Naive B cell (primary cell): ENCODE measurements around the gene RBP5. TPM values are rescaled to one million over a fixed set of nuclear protein-coding genes. Genes with fewer than 3 reads are reported as not detected.

ENCODE experiments used
- ATAC-seq, 2 donors: fragments of 150-1000 bp; cut with Tn5 transposase; 2 replicates each; pipeline ENCODE4 v1.10.0; 2021; ENCODE audit warnings: low read depth in 2 of 2, mild to moderate bottlenecking in 2 of 2, moderate library complexity in 2 of 2
- DNase-seq: peaks from one replicate; pipeline ENCODE4 v3.0.0; 2022
- H3K27ac Mint-ChIP-seq, 6 donors: one replicate each; pipeline ENCODE4 v1.8.0; 2020 to 2022; ENCODE audit warnings: mild to moderate bottlenecking in 6 of 6, mixed read lengths in 6 of 6, moderate library complexity in 5 of 6, inconsistent platforms in 2 of 6
- H3K27me3 Mint-ChIP-seq, 3 donors: one replicate each; pipeline ENCODE4 v1.8.0; 2021 to 2022; ENCODE audit warnings: mixed read lengths in 3 of 3, mild to moderate bottlenecking in 1 of 3
- H3K36me3 Mint-ChIP-seq, 2 donors: one replicate each; pipeline ENCODE4 v1.8.0; 2020 to 2022; ENCODE audit warnings: mixed read lengths in 2 of 2, inconsistent platforms in 1 of 2, mild to moderate bottlenecking in 1 of 2
- H3K4me1 Mint-ChIP-seq, 3 donors: one replicate each; pipeline ENCODE4 v1.8.0; 2020 to 2022; ENCODE audit warnings: mixed read lengths in 3 of 3, inconsistent platforms in 1 of 3, mild to moderate bottlenecking in 1 of 3, moderate library complexity in 1 of 3
- H3K4me3 Mint-ChIP-seq, 8 donors: one replicate each; pipeline ENCODE4 v1.8.0; 2020 to 2022; ENCODE audit warnings: mild to moderate bottlenecking in 8 of 8, mixed read lengths in 8 of 8, moderate library complexity in 8 of 8, inconsistent platforms in 2 of 8
- H3K9me3 Mint-ChIP-seq, 7 donors: one replicate each; pipeline ENCODE4 v1.8.0; 2020 to 2022; ENCODE audit warnings: mixed read lengths in 7 of 7, mild to moderate bottlenecking in 5 of 7, inconsistent platforms in 2 of 7, moderate library complexity in 1 of 7
- polyA plus RNA-seq, 6 donors: library from polyadenylated mRNA; unstranded; fragments of 300-500 nt; fragmentation: Illumina TruSeq; gene quantifications; one replicate each; pipeline ENCODE4 v1.2.3, GENCODE V29; 2021; ENCODE audit warnings: low read depth in 6 of 6

The RBP5 gene
- polyA plus RNA-seq, 6 donors from 2014 or later, result 0.51 TPM; not detected in 5

DNA sequence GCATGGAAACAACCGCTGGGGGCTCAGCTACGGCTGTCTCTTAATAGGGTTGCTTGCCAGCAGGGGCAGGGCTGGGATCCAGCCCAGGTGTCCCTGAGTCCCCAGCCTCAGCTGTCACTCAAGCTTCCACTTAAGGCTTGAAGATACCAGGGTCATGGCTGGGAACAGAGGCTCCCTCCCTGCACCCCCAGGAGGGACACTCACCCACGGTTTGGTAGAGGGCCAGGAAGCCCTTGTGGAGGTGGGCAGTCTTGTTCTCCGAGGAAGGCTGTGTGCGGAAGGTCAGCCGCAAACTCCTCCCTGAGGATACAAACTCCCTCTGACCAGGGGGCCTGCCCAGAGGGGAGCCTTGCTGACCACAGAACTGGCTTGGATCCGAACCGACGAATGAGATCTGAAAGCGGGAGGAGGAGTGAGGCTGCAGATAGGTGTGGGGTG lies 27.0 kb downstream of the RBP5 start:
- no peaks in the 10 kb centered on the region for H3K27me3 Mint-ChIP-seq
- peaks cover 3 to 14% (median 7%) of the 10 kb centered on the region in 7 donors for H3K9me3 Mint-ChIP-seq
- no peak overlapping the region for H3K27ac Mint-ChIP-seq

GRCh38 chr12:7101047-7101693 lies 27.5 kb downstream of the RBP5 start:
- no peak for ATAC-seq
- Mint-ChIP-seq H3K9me3 (peaks cover 0 to 8% (median 3%) of the 10 kb centered on the region in 7 donors), H3K27me3 (no peaks in the 10 kb centered on the region), H3K4me1 (peaks cover 2 to 8% (median 8%) of the 10 kb centered on the region in 3 donors), H3K36me3 (peaks cover 13 to 17% of the 10 kb centered on the region in 2 donors), H3K4me3 (no peak overlapping the region), H3K27ac (peak overlapping the region in 1 of 6 donors; percentile 50)
- DNase-seq, result no peak

More for the DNA sequence above, 27.0 kb downstream of the RBP5 start:
- no peak for ATAC-seq
- H3K4me3 Mint-ChIP-seq, result no peak overlapping the region
- DNase-seq, result no peak
- peaks cover 2 to 10% (median 8%) of the 10 kb centered on the region in 3 donors for H3K4me1 Mint-ChIP-seq
- H3K36me3 Mint-ChIP-seq, result peaks cover 13 to 22% of the 10 kb centered on the region in 2 donors

- H3K36me3 Mint-ChIP-seq, result peaks cover 7 to 8% of the 10 kb centered on the region in 2 donors
- ATAC-seq, result no peak
- no peak overlapping the region for H3K4me3 Mint-ChIP-seq
- H3K27ac Mint-ChIP-seq, result no peak overlapping the region
- no peaks in the 10 kb centered on the region for H3K9me3 Mint-ChIP-seq
- DNase-seq, result no peak
- H3K4me1 Mint-ChIP-seq, result peaks cover 0 to 4% (median 2%) of the 10 kb centered on the region in 3 donors
- no peaks in the 10 kb centered on the region for H3K27me3 Mint-ChIP-seq
These were observed 28.4 kb downstream of the RBP5 start for GRCh38 chr12:7100239-7100638.

DNA sequence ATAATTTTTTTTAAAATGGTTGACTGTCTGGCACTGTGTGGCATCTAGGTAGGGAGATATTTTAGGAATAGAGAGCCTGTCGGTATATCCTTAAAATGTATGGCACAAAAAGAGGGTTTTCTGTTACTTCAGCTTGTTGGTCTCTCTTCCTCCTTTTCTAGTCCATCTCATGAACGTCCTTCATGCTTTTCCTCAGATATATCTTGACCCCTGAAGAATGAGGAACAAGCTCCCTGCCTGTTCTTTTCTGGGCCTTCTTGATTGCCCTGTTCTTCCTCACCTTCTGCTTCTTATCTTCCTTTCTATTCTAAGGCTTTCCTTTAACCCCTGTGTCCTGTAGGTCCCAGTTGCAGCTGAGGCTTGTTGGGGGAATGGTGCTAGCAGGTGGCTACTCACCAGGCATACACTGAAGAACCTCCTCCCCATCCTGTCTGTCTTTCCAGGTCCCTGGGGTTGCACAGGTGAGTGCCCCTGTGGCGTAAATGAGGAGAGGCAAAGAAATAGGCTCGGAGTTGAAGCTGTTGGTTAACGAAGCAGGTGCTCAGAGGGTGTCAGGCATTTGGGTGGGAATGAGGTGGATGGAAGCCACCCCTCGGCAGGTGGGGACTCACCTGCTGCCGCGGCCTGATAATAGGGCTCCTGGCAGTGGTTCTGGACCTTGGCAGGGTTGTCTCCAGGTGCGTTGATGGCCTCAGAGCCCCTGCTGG lies 29.2 kb downstream of the RBP5 start:
- no peak for DNase-seq
- H3K9me3 Mint-ChIP-seq, result no peaks in the 10 kb centered on the region
- peak overlapping the region in 1 of 6 donors; percentile 22 for H3K27ac Mint-ChIP-seq
- no peak overlapping the region for H3K4me3 Mint-ChIP-seq
- peaks cover 0 to 4% (median 2%) of the 10 kb centered on the region in 3 donors for H3K4me1 Mint-ChIP-seq
- H3K36me3 Mint-ChIP-seq, result peaks cover 7 to 8% of the 10 kb centered on the region in 2 donors
- H3K27me3 Mint-ChIP-seq, result no peaks in the 10 kb centered on the region
- no peak for ATAC-seq

- H3K27ac Mint-ChIP-seq, result no peak overlapping the region
- ATAC-seq (no peak), DNase-seq (no peak)
- H3K27me3 Mint-ChIP-seq, result no peaks in the 10 kb centered on the region
- H3K9me3 Mint-ChIP-seq, result no peaks in the 10 kb centered on the region
- no peak overlapping the region for H3K4me3 Mint-ChIP-seq
- H3K4me1 Mint-ChIP-seq, result peaks cover 5 to 10% (median 6%) of the 10 kb centered on the region in 3 donors
- H3K36me3 Mint-ChIP-seq, result no peaks in the 10 kb centered on the region
These were observed 31.7 kb downstream of the RBP5 start for GRCh38 chr12:7096979-7097378.

DNA sequence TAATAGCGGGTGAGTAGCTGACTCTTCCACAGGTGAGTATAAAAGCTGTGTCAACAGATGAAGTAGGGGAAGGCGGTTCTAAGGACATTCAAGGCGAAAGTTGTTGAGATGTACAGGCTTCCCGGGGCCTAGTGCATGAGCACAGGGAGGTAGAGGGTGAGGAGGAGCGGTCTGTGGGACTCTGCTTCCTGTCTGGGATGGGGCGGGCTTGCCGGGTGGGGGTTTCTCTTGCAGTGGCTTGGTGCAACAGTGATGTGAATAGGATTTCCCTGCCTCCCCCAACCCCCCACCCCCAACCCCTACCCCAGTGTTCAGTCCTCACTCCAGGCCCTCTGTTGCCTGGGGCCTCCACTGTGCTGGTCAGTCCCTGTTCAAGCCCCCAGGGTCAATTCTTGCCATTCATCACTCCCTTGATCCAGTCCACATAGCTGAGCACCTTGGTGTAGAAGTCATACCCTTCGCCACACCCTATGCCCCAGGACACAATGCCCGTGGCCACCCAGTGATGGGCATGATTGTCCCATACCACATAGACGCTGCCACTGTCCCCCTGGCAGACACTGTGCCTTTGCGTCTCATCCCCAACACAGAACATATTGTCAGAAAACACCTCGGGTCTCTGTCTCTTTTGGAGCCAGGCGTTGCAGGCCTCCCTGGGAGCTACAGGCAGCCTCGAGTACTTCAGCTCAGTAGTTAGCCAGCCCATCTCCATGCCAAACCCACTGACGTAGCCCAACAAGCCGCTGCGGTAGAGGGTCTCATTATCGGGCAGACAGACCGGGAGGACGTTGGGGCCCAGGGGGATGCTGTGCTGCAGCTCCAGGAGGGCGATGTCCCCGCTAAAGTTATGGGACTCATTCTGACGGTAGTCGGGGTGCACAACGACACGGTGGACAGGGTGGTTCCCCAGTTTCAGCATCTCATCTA lies 32.4 kb downstream of the RBP5 start:
- peak overlapping the region in 1 of 6 donors; percentile 75 for H3K27ac Mint-ChIP-seq

DNA sequence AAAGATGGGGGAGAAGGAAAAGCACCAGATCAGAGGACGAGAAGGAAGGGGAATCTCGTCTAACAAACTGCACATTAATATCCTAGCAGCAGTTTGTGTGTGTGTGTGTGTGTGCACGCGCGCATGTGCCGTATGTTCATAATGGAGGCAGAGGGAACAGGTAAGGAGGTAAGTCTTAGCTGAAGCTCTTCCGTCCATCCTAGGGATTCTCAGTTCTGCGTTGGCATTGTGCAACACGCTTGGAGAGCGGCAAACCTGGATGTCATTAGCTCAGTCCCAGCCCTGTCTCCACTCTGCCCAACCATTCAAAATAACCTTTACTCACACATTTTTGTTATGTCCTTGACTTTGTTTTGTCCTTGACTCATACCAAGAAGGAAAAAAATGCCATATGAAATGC lies 34.8 kb downstream of the RBP5 start:
- ATAC-seq, result no peak

More for the DNA sequence above, 32.4 kb downstream of the RBP5 start:
- Mint-ChIP-seq H3K27me3 (no peaks in the 10 kb centered on the region), H3K36me3 (no peaks in the 10 kb centered on the region), H3K4me1 (peaks cover 6 to 12% (median 6%) of the 10 kb centered on the region in 3 donors), H3K4me3 (no peak overlapping the region), H3K9me3 (no peaks in the 10 kb centered on the region)
- DNase-seq (no peak), ATAC-seq (no peak)

GRCh38 chr12:7093486-7093885 lies 35.2 kb downstream of the RBP5 start:
- Mint-ChIP-seq H3K9me3 (no peaks in the 10 kb centered on the region), H3K4me1 (peaks cover 6 to 13% (median 6%) of the 10 kb centered on the region in 3 donors), H3K4me3 (no peak overlapping the region), H3K27me3 (peaks cover 0 to 13% (median 8%) of the 10 kb centered on the region in 3 donors), H3K27ac (no peak overlapping the region), H3K36me3 (no peaks in the 10 kb centered on the region)
- no peak for DNase-seq
- ATAC-seq, result no peak

More for the DNA sequence above, 34.8 kb downstream of the RBP5 start:
- Mint-ChIP-seq H3K4me1 (peaks cover 6 to 13% (median 6%) of the 10 kb centered on the region in 3 donors), H3K27ac (peak overlapping the region in 1 of 6 donors; percentile 55), H3K27me3 (peaks cover 0 to 11% (median 8%) of the 10 kb centered on the region in 3 donors), H3K9me3 (no peaks in the 10 kb centered on the region), H3K4me3 (no peak overlapping the region), H3K36me3 (no peaks in the 10 kb centered on the region)
- no peak for DNase-seq

DNA sequence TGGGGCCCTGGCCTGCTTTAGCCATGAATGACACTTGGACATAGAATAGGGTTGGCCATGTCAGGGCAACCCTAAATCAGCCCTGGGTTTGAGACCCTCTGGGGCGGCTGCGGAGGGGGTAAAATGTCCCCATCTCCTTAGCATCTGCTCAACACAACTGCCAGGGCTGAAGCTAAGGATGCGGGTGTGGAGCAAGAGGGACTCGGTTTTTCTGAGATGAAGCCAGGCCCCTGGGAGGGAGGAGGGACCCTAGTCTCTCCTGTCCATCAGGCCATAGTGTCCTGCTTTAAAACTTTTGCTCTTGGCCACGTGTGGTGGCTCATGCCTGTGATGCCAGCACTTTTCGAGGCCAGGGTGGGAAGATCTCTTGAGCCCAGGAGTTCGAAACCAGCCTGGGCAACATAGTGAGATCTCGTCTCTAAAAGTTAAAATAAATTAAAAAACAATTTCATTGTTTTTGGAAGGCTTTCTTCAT lies 35.7 kb downstream of the RBP5 start:
- ATAC-seq, result no peak
- Mint-ChIP-seq H3K4me1 (peaks cover 6 to 13% (median 6%) of the 10 kb centered on the region in 3 donors), H3K4me3 (peak overlapping the region in 1 of 8 donors; percentile 77), H3K9me3 (no peaks in the 10 kb centered on the region), H3K36me3 (no peaks in the 10 kb centered on the region), H3K27ac (no peak overlapping the region), H3K27me3 (peaks cover 0 to 13% (median 8%) of the 10 kb centered on the region in 3 donors)
- no peak for DNase-seq

- peaks cover 6 to 13% (median 6%) of the 10 kb centered on the region in 3 donors for H3K4me1 Mint-ChIP-seq
- H3K9me3 Mint-ChIP-seq, result no peaks in the 10 kb centered on the region
- peak within 1 kb of the TSS in 4 of 6 donors; percentile 5 to 86 (median 44) for H3K27ac Mint-ChIP-seq
- peak; percentile 61 to 73 for ATAC-seq
- H3K27me3 Mint-ChIP-seq, result peaks cover 0 to 13% (median 8%) of the 10 kb centered on the region in 3 donors
- DNase-seq, result peak; percentile 53
- peak within 1 kb of the TSS; percentile 77 to 93 (median 90) for H3K4me3 Mint-ChIP-seq
- no peaks in the 10 kb centered on the region for H3K36me3 Mint-ChIP-seq
These were observed 36.3 kb downstream of the RBP5 start, which contains the start of gene C1R for GRCh38 chr12:7092229-7092985. Gene C1R, minus strand, starts transcription at chr12:7092445. Its CDS starts 57 bp downstream, at chr12:7092388.

DNA sequence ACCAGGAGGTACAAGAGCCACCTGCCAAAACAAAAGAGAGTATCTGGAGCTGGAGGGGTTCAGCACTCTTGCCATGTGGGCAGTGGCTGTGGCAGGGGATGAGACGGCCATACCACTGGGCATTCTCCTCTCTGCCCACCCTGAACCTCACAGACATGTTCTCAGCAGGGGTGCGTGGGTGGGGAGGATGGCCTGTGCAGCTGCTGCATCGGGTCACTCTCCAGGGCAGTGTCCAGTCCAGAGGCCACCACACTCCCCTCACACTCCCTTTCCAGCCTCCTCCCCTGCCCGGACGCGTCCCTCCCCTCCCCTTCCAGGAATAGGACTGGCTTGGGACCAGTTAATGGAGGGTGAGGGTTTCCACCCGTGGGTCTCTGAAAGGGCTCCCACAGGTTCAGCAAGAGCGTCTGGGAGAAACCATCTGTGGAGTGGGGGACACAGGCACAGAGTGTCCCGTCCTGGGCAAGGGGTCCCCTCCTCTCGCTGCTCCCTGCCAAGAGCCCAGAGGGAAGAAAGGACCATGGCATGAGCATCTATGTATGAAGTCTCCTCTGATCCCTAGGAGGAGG lies 36.9 kb downstream of the RBP5 start:
- H3K4me3 Mint-ChIP-seq, result peak overlapping the region; percentile 77 to 93 (median 90)
- peaks cover 6 to 13% (median 6%) of the 10 kb centered on the region in 3 donors for H3K4me1 Mint-ChIP-seq
- H3K27me3 Mint-ChIP-seq, result peaks cover 0 to 13% (median 8%) of the 10 kb centered on the region in 3 donors
- H3K9me3 Mint-ChIP-seq, result no peaks in the 10 kb centered on the region
- ATAC-seq, result no peak
- no peaks in the 10 kb centered on the region for H3K36me3 Mint-ChIP-seq
- DNase-seq, result no peak
- H3K27ac Mint-ChIP-seq, result peak overlapping the region in 1 of 6 donors; percentile 65

DNA sequence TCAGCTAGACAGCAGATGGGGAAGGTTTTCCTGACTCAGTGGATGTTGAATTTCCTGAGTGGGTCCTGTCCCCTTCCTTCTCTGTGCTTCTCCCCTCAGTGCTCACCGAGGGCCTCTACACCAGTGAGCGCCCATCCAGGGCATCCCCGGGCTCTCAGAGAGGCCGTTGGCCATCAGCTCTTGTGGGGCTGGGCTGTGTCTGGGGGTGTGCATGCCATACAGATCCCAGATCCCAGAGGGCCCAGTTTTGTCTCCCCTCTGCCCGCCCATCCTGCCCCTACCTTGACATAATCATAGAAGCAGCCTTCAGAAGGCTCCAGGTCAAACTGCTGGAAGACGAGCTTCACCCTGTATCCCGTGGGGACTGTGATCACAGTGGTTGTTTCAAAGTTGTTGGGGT lies 37.5 kb downstream of the RBP5 start:
- DNase-seq (no peak), ATAC-seq (no peak)
- Mint-ChIP-seq H3K27me3 (peaks cover 0 to 13% (median 8%) of the 10 kb centered on the region in 3 donors), H3K27ac (no peak overlapping the region), H3K9me3 (no peaks in the 10 kb centered on the region), H3K4me3 (peak overlapping the region in 6 of 8 donors; percentile 15 to 77 (median 52)), H3K4me1 (peaks cover 6 to 13% (median 6%) of the 10 kb centered on the region in 3 donors), H3K36me3 (no peaks in the 10 kb centered on the region)
